Measurements from ENCODE around the gene TIGD6.

Gene TIGD6

DNA sequence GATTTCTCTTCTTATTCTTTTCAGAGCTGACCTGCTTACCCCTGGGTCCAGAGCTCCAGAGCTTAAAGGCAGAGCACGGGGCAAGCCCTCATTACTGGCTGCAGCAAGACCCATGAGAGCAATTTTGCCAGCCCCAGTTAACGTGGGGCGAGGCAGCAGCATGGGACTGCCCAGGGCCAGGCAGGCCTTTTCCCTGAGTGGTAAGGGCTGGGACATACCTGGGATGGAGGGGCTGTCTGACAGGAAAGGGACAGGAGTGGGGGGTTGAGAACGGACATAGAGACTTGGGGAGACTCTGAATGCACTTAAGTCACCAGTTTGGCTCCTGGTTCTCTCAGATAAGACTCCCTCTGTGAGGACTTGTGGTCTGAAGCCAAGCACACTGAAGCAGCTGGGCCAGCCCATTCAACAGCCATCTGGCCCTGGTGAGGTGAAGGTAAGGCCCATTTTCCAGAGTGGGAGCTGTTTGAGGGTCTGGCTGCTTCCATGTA lies 26.3 kb upstream of the TIGD6 start:
- H3K4me3 ChIP-seq (ENCODE audit: low read length) = no peak overlapping the region
- TF ChIP-seq, protein P1, sequence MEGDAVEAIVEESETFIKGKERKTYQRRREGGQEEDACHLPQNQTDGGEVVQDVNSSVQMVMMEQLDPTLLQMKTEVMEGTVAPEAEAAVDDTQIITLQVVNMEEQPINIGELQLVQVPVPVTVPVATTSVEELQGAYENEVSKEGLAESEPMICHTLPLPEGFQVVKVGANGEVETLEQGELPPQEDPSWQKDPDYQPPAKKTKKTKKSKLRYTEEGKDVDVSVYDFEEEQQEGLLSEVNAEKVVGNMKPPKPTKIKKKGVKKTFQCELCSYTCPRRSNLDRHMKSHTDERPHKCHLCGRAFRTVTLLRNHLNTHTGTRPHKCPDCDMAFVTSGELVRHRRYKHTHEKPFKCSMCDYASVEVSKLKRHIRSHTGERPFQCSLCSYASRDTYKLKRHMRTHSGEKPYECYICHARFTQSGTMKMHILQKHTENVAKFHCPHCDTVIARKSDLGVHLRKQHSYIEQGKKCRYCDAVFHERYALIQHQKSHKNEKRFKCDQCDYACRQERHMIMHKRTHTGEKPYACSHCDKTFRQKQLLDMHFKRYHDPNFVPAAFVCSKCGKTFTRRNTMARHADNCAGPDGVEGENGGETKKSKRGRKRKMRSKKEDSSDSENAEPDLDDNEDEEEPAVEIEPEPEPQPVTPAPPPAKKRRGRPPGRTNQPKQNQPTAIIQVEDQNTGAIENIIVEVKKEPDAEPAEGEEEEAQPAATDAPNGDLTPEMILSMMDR (IDR thresholded peaks at IDR 0.05; ENCODE audit: insufficient read depth, low read depth, low read length, missing control alignments) = no peak
- no peak for DNase-seq (ENCODE audit: low read depth)

DNA sequence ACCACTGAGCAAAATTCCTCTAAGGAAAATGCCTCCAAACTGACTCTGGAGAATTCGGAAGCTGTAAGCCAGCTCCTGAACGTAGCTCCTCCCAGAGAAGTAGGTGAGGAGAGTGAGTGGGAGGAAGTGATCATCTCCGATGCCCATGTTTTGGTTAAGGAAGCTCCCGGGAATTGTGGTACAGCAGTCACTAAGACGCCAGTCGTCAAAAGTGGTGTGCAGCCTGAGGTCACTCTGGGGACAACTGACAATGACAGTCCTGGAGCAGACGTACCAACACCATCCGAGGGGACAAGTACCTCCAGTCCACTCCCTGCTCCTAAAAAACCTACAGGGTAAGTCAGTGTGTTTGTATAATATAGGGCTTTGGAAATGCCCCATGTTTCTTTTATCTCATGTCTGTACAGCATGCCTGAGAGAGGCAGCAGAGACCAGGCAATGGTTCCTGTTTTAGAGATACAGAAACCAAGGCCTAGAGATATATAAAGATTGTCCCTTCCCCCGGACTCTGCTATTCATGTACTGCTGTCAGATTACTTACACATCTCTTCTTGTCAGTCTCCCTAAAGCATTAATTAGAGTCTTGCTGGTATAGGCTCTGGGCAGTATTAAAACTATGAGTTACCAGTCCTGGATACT lies 24.0 kb upstream of the TIGD6 start:
- H3K4me3 ChIP-seq (ENCODE audit: low read length) = no peak overlapping the region
- TF ChIP-seq, protein P1 (IDR thresholded peaks at IDR 0.05; ENCODE audit: insufficient read depth, low read depth, low read length, missing control alignments) = no peak
- no peak for DNase-seq (ENCODE audit: low read depth)

GRCh38 chr5:150023136-150023535 lies 22.7 kb upstream of the TIGD6 start:
- no peak overlapping the region for H3K4me3 ChIP-seq (ENCODE audit: low read length)
- DNase-seq (ENCODE audit: low read depth) = no peak
- TF ChIP-seq, protein P1 (IDR thresholded peaks at IDR 0.05; ENCODE audit: insufficient read depth, low read depth, low read length, missing control alignments) = no peak

- no peak for DNase-seq (ENCODE audit: low read depth)
- H3K4me3 ChIP-seq (ENCODE audit: low read length) = no peak overlapping the region
- TF ChIP-seq, protein P1 (IDR thresholded peaks at IDR 0.05; ENCODE audit: insufficient read depth, low read depth, low read length, missing control alignments) = no peak
Observed at GRCh38 chr5:150022681-150023080, 22.2 kb upstream of the TIGD6 start.

- TF ChIP-seq, protein P1 (IDR thresholded peaks at IDR 0.05; ENCODE audit: insufficient read depth, low read depth, low read length, missing control alignments) = no peak
Observed at GRCh38 chr5:150022158-150022531, 21.7 kb upstream of the TIGD6 start.

DNA sequence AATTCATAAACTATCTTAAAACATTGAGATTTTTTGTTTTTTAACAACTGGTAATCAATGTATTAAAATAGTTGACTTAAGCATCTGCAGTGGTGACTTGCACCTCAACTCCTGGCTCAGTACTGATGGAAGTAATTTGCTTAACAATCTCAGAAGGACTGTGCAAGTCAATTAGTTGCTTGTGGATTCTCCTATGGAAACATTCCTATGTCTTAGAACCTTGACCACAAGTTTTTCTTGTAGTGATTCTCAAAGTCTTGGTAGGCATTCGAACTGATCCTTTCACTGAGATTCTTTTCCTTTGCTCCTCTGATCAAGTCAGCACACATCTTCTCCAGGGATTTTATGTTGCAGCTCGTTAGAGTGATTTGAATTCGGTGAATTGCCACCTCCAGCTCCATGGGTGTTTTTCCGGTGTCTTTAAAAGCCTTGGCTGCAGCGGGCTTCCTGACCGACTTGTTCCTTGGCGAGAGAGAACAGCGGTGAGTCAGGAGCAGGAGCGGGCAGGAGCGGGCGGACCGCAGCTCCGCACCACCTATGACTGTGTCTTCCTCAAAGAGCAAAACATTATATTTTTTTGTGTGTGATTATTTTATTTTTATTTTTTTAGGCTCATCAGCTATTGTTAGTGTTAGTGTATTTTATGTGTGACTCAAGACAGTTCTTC lies 21.2 kb upstream of the TIGD6 start:
- TF ChIP-seq, protein P1 (IDR thresholded peaks at IDR 0.05; ENCODE audit: insufficient read depth, low read depth, low read length, missing control alignments) = no peak
- peak; percentile 93 for DNase-seq (ENCODE audit: low read depth)
- no peak overlapping the region for H3K4me3 ChIP-seq (ENCODE audit: low read length)

More at GRCh38 chr5:150022158-150022531, 21.7 kb upstream of the TIGD6 start:
- H3K4me3 ChIP-seq (ENCODE audit: low read length) = no peak overlapping the region
- peak; percentile 89 for DNase-seq (ENCODE audit: low read depth)
